H1 (cell line): ENCODE measurements around the gene MATN1. TPM values are rescaled to one million over a fixed set of nuclear protein-coding genes. Genes with fewer than 3 reads are reported as not detected.

ENCODE experiments used
- CTCF ChIA-PET: fragments of 300-600 bp; sonication (Branson Sonifier 250); formaldehyde crosslinking; loops from one replicate; lab custom pipeline; 2021; ENCODE audit not compliant: partially characterized antibody; lab: Charles Lee
- POLR2A ChIA-PET: fragments of 300-600 bp; sonication (Branson Sonifier 250); formaldehyde crosslinking; loops from one replicate; lab custom pipeline; 2021; ENCODE audit warnings: inconsistent platforms; ENCODE audit not compliant: partially characterized antibody; lab: Charles Lee
- DNase-seq, 2 experiments: peaks; one replicate each; pipeline versions ENCODE4 v3.0.0 to v3.0.0-alpha.2; 2010 to 2022; ENCODE audit warnings: low spot score in 2 of 2, low read depth in 1 of 2, mixed read lengths in 1 of 2
- FAIRE-seq: peaks from 2 replicates; lab custom pipeline; 2011; peaks lifted over from hg19 to GRCh38; lab: Jason Lieb, UNC
- H2AFZ ChIP-seq: 2 replicates; pipeline ENCODE4 v1.8.1; 2012; ENCODE audit warnings: low read length, inconsistent platforms
- H2AK5ac ChIP-seq: 2 replicates; pipeline ENCODE4 v1.6.1; 2013; ENCODE audit warnings: low read depth, low read length
- H2BK120ac ChIP-seq: replicated peaks from 2 replicates; pipeline ENCODE3; 2013; ENCODE audit warnings: low read depth, low read length, inconsistent platforms
- H2BK12ac ChIP-seq: 2 replicates; pipeline ENCODE4 v1.6.1; 2013; ENCODE audit warnings: low read depth, low read length
- H2BK15ac ChIP-seq: 2 replicates; pipeline ENCODE4 v1.6.1; 2013; ENCODE audit warnings: low read length
- H2BK20ac ChIP-seq: 2 replicates; pipeline ENCODE4 v1.6.1; 2013; ENCODE audit warnings: low read length
- H2BK5ac ChIP-seq: 2 replicates; pipeline ENCODE4 v1.6.1; 2013; ENCODE audit warnings: low read depth, low read length
- H3K14ac ChIP-seq: 2 replicates; pipeline ENCODE4 v1.6.1; 2013; ENCODE audit warnings: inconsistent platforms; ENCODE audit not compliant: insufficient read length
- H3K18ac ChIP-seq: 2 replicates; pipeline ENCODE4 v1.6.1; 2013; ENCODE audit warnings: low read length; ENCODE audit errors: extremely low read depth
- H3K23ac ChIP-seq: 2 replicates; pipeline ENCODE4 v1.6.1; 2013; ENCODE audit warnings: inconsistent platforms; ENCODE audit not compliant: insufficient read length
- H3K23me2 ChIP-seq: 2 replicates; pipeline ENCODE4 v1.6.1; 2013; ENCODE audit warnings: low read depth, low read length
- H3K27ac ChIP-seq: 2 replicates; pipeline ENCODE4 v1.6.1; 2011; ENCODE audit warnings: low read depth, low read length, inconsistent platforms
- H3K27me3 ChIP-seq, 4 experiments: replicated peaks in 1 of 4; 1 replicate in 1 of 4; 2 replicates in 3 of 4; pipeline versions ENCODE4 v1.6.1 to v1.8.1; 2011 to 2013; ENCODE audit warnings: low read length in 3 of 4, mild to moderate bottlenecking in 3 of 4, inconsistent platforms in 2 of 4, mixed read lengths in 2 of 4, moderate library complexity in 1 of 4; ENCODE audit not compliant: control insufficient read depth in 3 of 4, insufficient read depth in 3 of 4; ENCODE audit errors: extremely low read depth in 1 of 4
- H3K36me3 ChIP-seq, 4 experiments: 2 replicates each; pipeline versions ENCODE4 v1.6.1 to v1.8.1; 2011 to 2013; ENCODE audit warnings: mild to moderate bottlenecking in 4 of 4, low read length in 3 of 4, moderate library complexity in 2 of 4, control low read depth in 1 of 4, inconsistent platforms in 1 of 4; ENCODE audit not compliant: insufficient read depth in 4 of 4, control insufficient read depth in 2 of 4
- H3K4ac ChIP-seq: replicated peaks from 2 replicates; pipeline ENCODE3; 2013; ENCODE audit warnings: low read length, low read depth, mixed read lengths, inconsistent platforms; ENCODE audit not compliant: insufficient read length
- H3K4me1 ChIP-seq, 4 experiments: replicated peaks in 1 of 4; 1 replicate in 1 of 4; 2 replicates in 3 of 4; pipeline versions ENCODE4 v1.6.1 to v1.8.1; 2011 to 2013; ENCODE audit warnings: low read length in 3 of 4, inconsistent platforms in 2 of 4, mixed read lengths in 1 of 4; ENCODE audit not compliant: insufficient read depth in 4 of 4, control insufficient read depth in 3 of 4
- H3K4me2 ChIP-seq, 2 experiments: 2 replicates each; pipeline versions ENCODE4 v1.6.1 to v1.8.1; 2011 to 2013; ENCODE audit warnings: low read depth in 2 of 2, low read length in 2 of 2, control low read depth in 1 of 2, inconsistent platforms in 1 of 2, mild to moderate bottlenecking in 1 of 2; ENCODE audit not compliant: insufficient read depth in 1 of 2
- H3K4me3 ChIP-seq, 4 experiments: fragments of 200-600, 300-600 bp in 1 of 4; sonication (generic), shearing (Covaris generic), sonication (Bioruptor Twin) in 1 of 4; 2 replicates each; pipeline versions ENCODE4 v1.5.1 to v1.8.1; 2011 to 2016; ENCODE audit warnings: low read length in 4 of 4, low read depth in 3 of 4, control low read depth in 2 of 4, inconsistent platforms in 2 of 4, mild to moderate bottlenecking in 2 of 4, mixed read lengths in 1 of 4, moderate library complexity in 1 of 4; ENCODE audit not compliant: insufficient read depth in 2 of 4; ENCODE audit errors: extremely low read depth in 1 of 4
- H3K56ac ChIP-seq: replicated peaks from 2 replicates; pipeline ENCODE3; 2013; ENCODE audit warnings: low read depth, mild to moderate bottlenecking, mixed read lengths, low read length, inconsistent platforms; ENCODE audit not compliant: insufficient read length
- H3K79me1 ChIP-seq: 2 replicates; pipeline ENCODE4 v1.6.1; 2013; ENCODE audit warnings: low read depth, low read length, control low read depth
- H3K79me2 ChIP-seq, 2 experiments: 2 replicates each; pipeline versions ENCODE4 v1.6.1 to v1.8.1; 2012 to 2013; ENCODE audit warnings: low read length in 2 of 2, mild to moderate bottlenecking in 2 of 2, inconsistent platforms in 1 of 2; ENCODE audit not compliant: insufficient read depth in 2 of 2, control insufficient read depth in 1 of 2
- H3K9ac ChIP-seq, 4 experiments: replicated peaks in 1 of 4; 1 replicate in 1 of 4; 2 replicates in 3 of 4; pipeline versions ENCODE4 v1.6.1 to v1.8.1; 2011 to 2013; ENCODE audit warnings: low read depth in 3 of 4, low read length in 3 of 4, control low read depth in 2 of 4, mild to moderate bottlenecking in 2 of 4, moderate library complexity in 2 of 4, inconsistent platforms in 1 of 4; ENCODE audit errors: extremely low read depth in 1 of 4
- H3K9me3 ChIP-seq, 2 experiments: 2 replicates each; pipeline versions ENCODE4 v1.6.1 to v1.8.1; 2012 to 2013; ENCODE audit warnings: mild to moderate bottlenecking in 2 of 2, moderate library complexity in 2 of 2, control low read depth in 1 of 2, inconsistent platforms in 1 of 2, low read depth in 1 of 2, low read length in 1 of 2, mixed read lengths in 1 of 2; ENCODE audit not compliant: insufficient read depth in 2 of 2
- H4K20me1 ChIP-seq, 2 experiments: replicated peaks in 1 of 2; 2 replicates each; pipeline versions ENCODE3 to v1.8.1; 2011 to 2013; ENCODE audit warnings: inconsistent platforms in 2 of 2, low read length in 2 of 2, mild to moderate bottlenecking in 1 of 2; ENCODE audit not compliant: insufficient read depth in 2 of 2, control insufficient read depth in 1 of 2
- H4K5ac ChIP-seq: 2 replicates; pipeline ENCODE4 v1.6.1; 2013; ENCODE audit warnings: low read length, low read depth, mixed read lengths, inconsistent platforms; ENCODE audit not compliant: insufficient read length
- H4K8ac ChIP-seq: 2 replicates; pipeline ENCODE4 v1.8.0; 2013; ENCODE audit warnings: mild to moderate bottlenecking, moderate library complexity, low read length, inconsistent platforms; ENCODE audit not compliant: insufficient read depth; ENCODE audit errors: extremely low read depth
- H4K91ac ChIP-seq: replicated peaks from 2 replicates; pipeline ENCODE3; 2013; ENCODE audit warnings: low read length, mixed read lengths, inconsistent platforms; ENCODE audit not compliant: insufficient read length
- EP300 ChIP-seq, 2 experiments: IDR thresholded peaks; 1 replicate in 1 of 2; 2 replicates in 1 of 2; pipeline ENCODE4 v1.6.1; 2011 to 2012; ENCODE audit warnings: low read depth in 2 of 2, low read length in 2 of 2, mild to moderate bottlenecking in 2 of 2, borderline replicate concordance in 1 of 2, inconsistent platforms in 1 of 2, moderate library complexity in 1 of 2
- ZNF274 ChIP-seq: IDR thresholded peaks from 2 replicates; pipeline ENCODE4 v1.7.0; 2012; ENCODE audit warnings: low read length, borderline replicate concordance; ENCODE audit errors: extremely low read depth
- WGBS, 2 experiments: shearing (Covaris generic) in 1 of 2; methylation state at CpG; one replicate each; pipeline versions ENCODE4 v1.1.6 to v1.1.7; 2013 to 2015; ENCODE audit warnings: low lambda C conversion rate in 2 of 2, mixed read lengths in 2 of 2, inconsistent platforms in 1 of 2, low coverage in 1 of 2, missing lambda C conversion rate in 1 of 2; ENCODE audit not compliant: insufficient replicate concordance in 2 of 2, insufficient coverage in 1 of 2, insufficient read length in 1 of 2; ENCODE audit errors: extremely low coverage in 1 of 2, missing lambda C conversion rate in 1 of 2; 5-methylcytosine and 5-hydroxymethylcytosine counted together
- polyA plus RNA-seq, 7 experiments: library from polyadenylated mRNA; depleted of rRNA in 3 of 7; stranded (reverse) in 5 of 7; unstranded in 2 of 7; fragments of >200 nt in 5 of 7; fragments of 200-250 nt in 2 of 7; gene quantifications; 1 replicate in 5 of 7; 2 replicates in 1 of 7; 4 replicates in 1 of 7; pipeline versions ENCODE4 v1.2.1 to v1.2.3, GENCODE V29; 2011 to 2013; ENCODE audit warnings: missing spikeins in 2 of 7, mixed read lengths in 2 of 7
- total RNA-seq: library from RNA; stranded (reverse); fragmentation: NEBNext Ultra II Directional; extraction: Animal tissue kit (Norgen Biotek cat#: 25700); gene quantifications from 2 replicates; pipeline ENCODE4 v1.2.1, GENCODE V29; 2021

The MATN1 gene
- total and polyA plus RNA-seq, 2 of the 8 experiments (the other 6 are each of a cell fraction or from before 2014, with no cell fraction given): 0.12 to 0.28 TPM

- Histone ChIP-seq H3K4me2 (no peak overlapping the region), H3K23ac (no peak overlapping the region), H2BK120ac (no peak overlapping the region), H3K27ac (no peak overlapping the region), H4K5ac (no peak overlapping the region), H3K4ac (no peak overlapping the region), H4K8ac (no peak overlapping the region), H2AFZ (no peak overlapping the region), H2BK12ac (no peak overlapping the region), H2BK15ac (no peak overlapping the region), H3K23me2 (peaks cover 4% of the 10 kb centered on the region; the same call in 1 of the 2 replicates), H3K56ac (no peak overlapping the region), H3K4me3 (no peak overlapping the region), H3K9ac (no peak overlapping the region), H4K91ac (no peak overlapping the region), H3K14ac (no peak overlapping the region), H3K36me3 (no peaks in the 10 kb centered on the region), H3K4me1 (peaks cover 0 to 3% (median 0%) of the 10 kb centered on the region in 4 experiments; a peak in 2 of 7 replicates), H3K79me2 (no peaks in the 10 kb centered on the region), H2BK5ac (no peak overlapping the region), H3K79me1 (no peaks in the 10 kb centered on the region), H3K9me3 (no peaks in the 10 kb centered on the region), H4K20me1 (no peaks in the 10 kb centered on the region), H2AK5ac (no peak overlapping the region), H3K18ac (no peak overlapping the region), H3K27me3 (no peaks in the 10 kb centered on the region), H2BK20ac (no peak overlapping the region)
- CTCF ChIA-PET: interaction anchor here (1.2 to 55.1 kb wide), 3 partner anchors 15 to 186 kb away, joined by 4 to 1640 read pairs (median 57); partner anchors contain the start of gene LAPTM5
- WGBS, 2 experiments: 94% methylated on average over 4 of the region's 4 CpGs; no CpG with 5 or more reads in 1 of the 2 experiments
- FAIRE-seq (no peak), DNase-seq (no peak)
- POLR2A ChIA-PET: interaction anchor here (0.9 kb wide), 1 partner anchor 14 kb away, joined by 3 read pairs; no protein-coding TSS in a partner anchor
- no peak for TF ChIP-seq EP300 (IDR thresholded peaks at IDR 0.05; ENCODE audit: borderline replicate concordance in 1 of 2, low read depth in 2 of 2, low read length in 2 of 2)
- no peak for TF ChIP-seq ZNF274
- TF ChIP-seq, all 59 proteins: peak for 0
Observed at GRCh38 chr1:30734580-30734979, 11.2 kb upstream of the MATN1 start.
